Upper lobe of left lung (tissue), 6 donors: ENCODE measurements around the gene KCNJ10. TPM values are rescaled to one million over a fixed set of nuclear protein-coding genes. Genes with fewer than 3 reads are reported as not detected.

ENCODE experiments used
- ATAC-seq, 2 donors: fragments of 200-7000 bp; cut with Tn5 transposase; one replicate each; pipeline ENCODE4 v1.9.1; 2022; ENCODE audit warnings: mild to moderate bottlenecking in 2 of 2, moderate library complexity in 2 of 2; ENCODE audit not compliant: low FRiP score in 2 of 2
- DNase-seq, 2 donors: peaks; one replicate each; pipeline ENCODE4 v3.0.0-alpha.2; 2019 to 2020
- H3K27ac ChIP-seq, 4 donors: fragments of 200-600 bp; sonication (generic); one replicate each; pipeline ENCODE4 v1.5.1; 2016 to 2019
- H3K27me3 ChIP-seq, 4 donors: fragments of 200-600 bp; sonication (generic); one replicate each; pipeline ENCODE4 v1.5.1; 2017 to 2019
- H3K36me3 ChIP-seq, 4 donors: fragments of 200-600 bp; sonication (generic); one replicate each; pipeline ENCODE4 v1.5.1; 2016 to 2019
- H3K4me1 ChIP-seq, 4 donors: fragments of 200-600 bp; sonication (generic); one replicate each; pipeline ENCODE4 v1.5.1; 2018 to 2019
- H3K4me3 ChIP-seq, 4 donors: fragments of 200-600 bp; sonication (generic); one replicate each; pipeline ENCODE4 v1.5.1; 2017 to 2019; ENCODE audit warnings: mild to moderate bottlenecking in 2 of 4, moderate library complexity in 1 of 4
- H3K9me3 ChIP-seq, 4 donors: fragments of 200-600 bp; sonication (generic); one replicate each; pipeline ENCODE4 v1.5.1; 2018 to 2019
- EP300 ChIP-seq, 4 donors: sonication (generic); formaldehyde crosslinking; IDR thresholded peaks; one replicate each; pipeline ENCODE4 v1.5.1; 2017; ENCODE audit warnings: antibody characterized with exemption in 4 of 4, control low read depth in 2 of 4
- POLR2A ChIP-seq, 4 donors: fragments of 450-650 bp; IDR thresholded peaks; one replicate each; pipeline ENCODE4 v1.5.1; 2016 to 2017; ENCODE audit warnings: antibody characterized with exemption in 4 of 4, mild to moderate bottlenecking in 2 of 4
- POLR2AphosphoS5 ChIP-seq, 2 donors: sonication (generic); formaldehyde crosslinking; IDR thresholded peaks; one replicate each; pipeline ENCODE4 v1.5.1; 2017; ENCODE audit warnings: antibody characterized with exemption in 2 of 2
- WGBS, 2 donors: methylation state at CpG; one replicate each; pipeline ENCODE4 v1.1.5; 2017 to 2018; 5-methylcytosine and 5-hydroxymethylcytosine counted together
- total RNA-seq, 6 donors: library from RNA; depleted of rRNA in 4 of 6; stranded (reverse); fragments of >200 nt in 4 of 6; gene quantifications; one replicate each; pipeline versions ENCODE4 v1.1.0 to v1.2.1, GENCODE V29; 2016 to 2021
- TF ChIP-seq, protein P1 (sequence below), 6 experiments: fragments of 450-650 bp in 4 of 6; fragments of 200-600 bp in 2 of 6; sonication (generic) in 2 of 6; IDR thresholded peaks; one replicate each; pipeline ENCODE4 v1.5.1; 2016 to 2019; ENCODE audit warnings: antibody characterized with exemption in 6 of 6
- donor health status: DM: no; HTN: no; CAD: no; lungs with moderate emphysema.
- donor health status: DM: no; HTN: yes; CAD: no; lungs with severe emphysema.

KCNJ10 gene
- total RNA-seq, 6 donors from 2014 or later = 0.11 TPM; not detected in 5

DNA sequence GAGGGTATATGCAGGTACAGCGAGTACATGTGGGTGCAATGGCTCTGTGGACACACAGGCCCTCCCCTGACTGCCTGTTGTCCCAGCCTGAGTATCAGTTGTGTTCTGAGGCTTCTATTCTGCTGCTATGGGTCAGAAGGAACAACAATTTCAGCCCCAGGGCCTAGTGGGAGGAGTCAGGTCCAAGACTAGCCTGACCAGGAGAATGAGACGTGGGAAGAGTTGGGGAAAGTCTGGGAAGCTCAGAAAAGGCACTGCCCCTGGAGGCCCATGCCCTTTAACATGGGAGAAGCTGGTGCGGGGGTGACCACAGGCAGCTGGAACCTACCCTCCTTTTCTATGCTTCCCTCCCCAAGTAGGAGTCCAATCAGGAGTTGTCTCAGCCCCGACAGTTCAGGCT, 20.8 kb upstream of the KCNJ10 start:
- TF ChIP-seq EP300 (IDR thresholded peaks at IDR 0.05) (no peak), POLR2A (IDR thresholded peaks at IDR 0.05) (no peak), POLR2AphosphoS5 (IDR thresholded peaks at IDR 0.05) (no peak)
- TF ChIP-seq, protein P1, sequence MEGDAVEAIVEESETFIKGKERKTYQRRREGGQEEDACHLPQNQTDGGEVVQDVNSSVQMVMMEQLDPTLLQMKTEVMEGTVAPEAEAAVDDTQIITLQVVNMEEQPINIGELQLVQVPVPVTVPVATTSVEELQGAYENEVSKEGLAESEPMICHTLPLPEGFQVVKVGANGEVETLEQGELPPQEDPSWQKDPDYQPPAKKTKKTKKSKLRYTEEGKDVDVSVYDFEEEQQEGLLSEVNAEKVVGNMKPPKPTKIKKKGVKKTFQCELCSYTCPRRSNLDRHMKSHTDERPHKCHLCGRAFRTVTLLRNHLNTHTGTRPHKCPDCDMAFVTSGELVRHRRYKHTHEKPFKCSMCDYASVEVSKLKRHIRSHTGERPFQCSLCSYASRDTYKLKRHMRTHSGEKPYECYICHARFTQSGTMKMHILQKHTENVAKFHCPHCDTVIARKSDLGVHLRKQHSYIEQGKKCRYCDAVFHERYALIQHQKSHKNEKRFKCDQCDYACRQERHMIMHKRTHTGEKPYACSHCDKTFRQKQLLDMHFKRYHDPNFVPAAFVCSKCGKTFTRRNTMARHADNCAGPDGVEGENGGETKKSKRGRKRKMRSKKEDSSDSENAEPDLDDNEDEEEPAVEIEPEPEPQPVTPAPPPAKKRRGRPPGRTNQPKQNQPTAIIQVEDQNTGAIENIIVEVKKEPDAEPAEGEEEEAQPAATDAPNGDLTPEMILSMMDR (IDR thresholded peaks at IDR 0.05) = no peak
- no peaks in the 10 kb centered on the region for H3K27me3 ChIP-seq
- H3K27ac ChIP-seq = no peak overlapping the region
- no peak for ATAC-seq
- WGBS, 2 donors = 96 to 97% methylated on average over 4 of the region's 4 CpGs
- H3K4me1 ChIP-seq = peaks cover 0 to 2% (median 0%) of the 10 kb centered on the region in 4 donors
- DNase-seq = no peak
- no peak overlapping the region for H3K4me3 ChIP-seq
- H3K36me3 ChIP-seq = peaks cover 7 to 57% (median 35%) of the 10 kb centered on the region in 4 donors
- no peaks in the 10 kb centered on the region for H3K9me3 ChIP-seq

GRCh38 chr1:160089883-160090282, 19.9 kb upstream of the KCNJ10 start:
- Histone ChIP-seq H3K27me3 (no peaks in the 10 kb centered on the region), H3K27ac (no peak overlapping the region), H3K9me3 (no peaks in the 10 kb centered on the region), H3K4me1 (no peaks in the 10 kb centered on the region), H3K36me3 (peaks cover 7 to 54% (median 35%) of the 10 kb centered on the region in 4 donors), H3K4me3 (no peak overlapping the region)
- WGBS, 2 donors = 78 to 100% methylated on average over 3 of the region's 3 CpGs
- TF ChIP-seq POLR2A (IDR thresholded peaks at IDR 0.05) (no peak), EP300 (IDR thresholded peaks at IDR 0.05) (no peak), POLR2AphosphoS5 (IDR thresholded peaks at IDR 0.05) (no peak)
- TF ChIP-seq, protein P1 (IDR thresholded peaks at IDR 0.05) = no peak
- DNase-seq = no peak
- no peak for ATAC-seq

DNA sequence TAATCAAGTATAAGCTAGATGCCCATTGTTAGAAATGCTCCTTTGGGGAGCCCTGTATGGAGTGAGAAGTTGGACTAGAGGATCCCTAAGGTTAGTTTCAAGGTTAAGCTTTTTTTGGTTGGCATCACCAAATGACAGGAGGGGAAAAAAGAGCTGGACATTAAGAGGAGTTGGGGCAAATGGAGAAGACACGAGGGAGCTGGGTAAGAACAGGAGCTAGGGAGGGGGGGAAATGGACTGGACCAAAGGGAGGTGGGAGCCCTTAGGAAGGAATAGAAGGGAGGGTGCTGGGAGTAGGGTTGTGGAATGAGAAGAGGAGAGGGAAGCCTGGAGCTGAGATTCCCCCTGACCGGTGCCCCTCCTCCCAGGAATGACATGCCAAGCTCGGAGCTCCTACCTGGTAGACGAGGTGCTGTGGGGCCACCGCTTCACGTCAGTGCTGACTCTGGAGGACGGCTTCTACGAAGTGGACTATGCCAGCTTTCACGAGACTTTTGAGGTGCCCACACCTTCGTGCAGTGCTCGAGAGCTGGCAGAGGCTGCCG, 17.2 kb upstream of the KCNJ10 start:
- H3K4me3 ChIP-seq = no peak overlapping the region
- H3K4me1 ChIP-seq = peaks cover 0 to 9% (median 8%) of the 10 kb centered on the region in 4 donors
- WGBS, 2 donors = 94 to 98% methylated on average over 8 to 12 of the region's 12 CpGs
- H3K27me3 ChIP-seq = peaks cover 0 to 11% (median 4%) of the 10 kb centered on the region in 4 donors
- TF ChIP-seq, protein P1 (IDR thresholded peaks at IDR 0.05) = no peak
- TF ChIP-seq POLR2AphosphoS5 (IDR thresholded peaks at IDR 0.05) = no peak
- no peak for TF ChIP-seq EP300 (IDR thresholded peaks at IDR 0.05)
- no peak for TF ChIP-seq POLR2A (IDR thresholded peaks at IDR 0.05)
- no peak overlapping the region for H3K27ac ChIP-seq
- ATAC-seq (no peak), DNase-seq (no peak)
- H3K36me3 ChIP-seq = peaks cover 1 to 32% (median 18%) of the 10 kb centered on the region in 4 donors
- H3K9me3 ChIP-seq = no peaks in the 10 kb centered on the region

DNA sequence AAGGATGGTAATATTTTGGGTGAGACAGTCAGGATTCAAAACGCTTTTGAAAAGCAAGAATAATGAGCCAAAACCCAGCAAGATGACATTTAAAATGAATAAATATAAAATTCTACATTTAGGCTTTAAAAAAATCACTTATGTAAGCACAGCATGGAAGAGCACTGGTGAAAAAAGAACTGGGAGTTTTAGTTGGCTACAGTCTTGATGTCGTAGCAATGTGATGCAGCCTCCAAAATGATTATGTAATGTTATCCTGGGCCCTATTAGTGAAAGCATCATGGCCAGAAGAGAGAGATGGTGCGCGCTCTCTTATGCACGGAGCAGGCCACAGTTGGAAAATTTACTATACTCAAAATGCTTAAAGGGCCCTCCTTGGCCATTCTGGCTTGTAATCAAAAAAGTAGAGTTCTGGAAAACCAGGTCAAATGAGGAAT, 16.5 kb upstream of the KCNJ10 start:
- Histone ChIP-seq H3K4me1 (peaks cover 0 to 9% (median 8%) of the 10 kb centered on the region in 4 donors), H3K36me3 (peaks cover 0 to 25% (median 15%) of the 10 kb centered on the region in 4 donors), H3K9me3 (no peaks in the 10 kb centered on the region), H3K27me3 (peaks cover 0 to 18% (median 8%) of the 10 kb centered on the region in 4 donors), H3K4me3 (no peak overlapping the region), H3K27ac (no peak overlapping the region)
- peak in 1 of 2 donors; percentile 77 for ATAC-seq
- WGBS, 2 donors = 86 to 88% methylated on average over 5 of the region's 5 CpGs
- no peak for DNase-seq
- TF ChIP-seq POLR2A (IDR thresholded peaks at IDR 0.05) (no peak), EP300 (IDR thresholded peaks at IDR 0.05) (no peak), POLR2AphosphoS5 (IDR thresholded peaks at IDR 0.05) (no peak)
- TF ChIP-seq, protein P1 (IDR thresholded peaks at IDR 0.05) = no peak
